Activated CD8-positive, alpha-beta memory T cell treated with anti-CD3 and anti-CD28 coated beads for 24 hours (primary cell): ENCODE results near the gene SCYL3.

ENCODE experiments used
- DNase-seq: peaks from one replicate; pipeline ENCODE4 v3.0.0-alpha.2; 2020

The SCYL3 gene

DNA sequence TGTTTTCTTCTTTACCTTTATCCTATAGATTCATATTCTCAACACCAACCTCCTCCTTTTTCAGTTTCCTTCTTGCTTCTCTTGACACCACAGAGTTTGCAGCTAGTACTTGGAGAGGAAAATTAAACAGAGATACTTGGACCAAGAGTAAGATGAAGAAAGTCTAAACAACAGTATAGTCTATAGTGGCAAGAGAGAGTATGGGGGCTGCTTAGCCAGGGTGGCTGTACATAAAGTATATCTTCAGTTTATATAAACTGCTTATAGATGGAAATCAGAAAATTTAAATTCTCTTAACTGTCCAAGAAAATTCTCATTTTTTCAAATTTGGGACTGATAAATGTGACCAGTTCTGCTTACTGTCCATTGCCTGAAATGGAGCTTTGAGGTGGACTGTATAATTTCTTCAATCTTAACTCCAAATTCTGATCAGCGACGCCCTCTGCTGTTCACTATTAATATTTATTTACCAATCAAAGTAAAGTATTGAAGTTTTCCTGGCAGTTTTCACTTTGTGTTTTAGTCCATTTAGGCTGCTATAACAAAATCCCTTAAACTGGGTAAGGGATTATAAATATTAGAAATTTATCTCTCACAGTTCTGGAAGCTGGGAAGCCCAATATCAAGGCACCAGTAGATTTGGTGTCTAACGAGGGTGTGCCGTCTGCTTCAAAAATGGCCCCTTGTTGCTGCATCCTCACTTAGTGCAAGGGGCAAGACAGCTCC lies 84.2 kb downstream of the SCYL3 start:
- no peak for DNase-seq

DNA sequence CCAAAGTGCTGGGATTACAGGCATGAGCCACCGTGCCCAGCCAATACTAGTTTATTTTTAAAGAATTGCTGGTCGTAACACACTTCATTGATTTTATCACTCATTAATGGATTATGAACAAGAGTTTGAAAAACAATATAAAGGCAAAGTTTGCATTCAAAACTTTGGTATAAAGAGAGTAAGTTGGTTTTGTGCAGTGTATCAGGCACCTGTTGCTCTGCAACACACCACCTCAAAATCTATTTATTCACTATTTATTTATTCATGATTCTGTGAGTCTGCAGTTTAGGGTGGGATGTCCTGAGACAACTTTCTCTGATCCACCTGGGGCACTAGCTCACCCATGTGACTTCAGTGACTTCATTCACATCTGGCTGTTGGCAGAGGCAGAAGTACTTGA lies 88.8 kb downstream of the SCYL3 start:
- no peak for DNase-seq

DNA sequence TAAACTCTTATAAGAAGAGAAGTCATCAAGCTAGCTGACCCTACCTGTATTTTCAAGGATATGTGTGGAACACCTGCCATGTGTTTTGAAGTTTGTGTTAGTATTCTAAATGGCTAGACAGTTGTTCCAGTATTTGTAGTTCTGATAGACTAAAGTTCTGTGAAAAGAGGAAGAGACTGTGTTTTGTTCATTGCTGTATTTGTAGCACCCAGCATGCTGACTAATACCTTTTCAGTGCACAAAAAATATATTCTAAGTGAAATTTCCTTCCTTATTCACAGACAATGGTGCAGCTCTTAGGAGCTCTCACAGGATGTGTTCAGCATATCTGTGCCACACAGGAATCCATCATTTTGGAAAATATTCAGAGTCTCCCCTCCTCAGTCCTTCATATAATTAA lies 90.8 kb downstream of the SCYL3 start:
- DNase-seq = no peak
